ENCODE measurements around the gene GIPC3.

The GIPC3 gene

GRCh38 chr19:3585301-3586126, at the start of gene GIPC3:
Gene GIPC3 (plus strand): TSS chr19:3585478. CDS start chr19:3585598, 120 bp downstream.
- no peak for DNase-seq (ENCODE audit: low read depth in 2 of 3, low spot score in 1 of 3)

- DNase-seq (ENCODE audit: low read depth in 2 of 3, low spot score in 1 of 3): no peak
Measured at GRCh38 chr19:3535563-3535965, 49.7 kb upstream of the GIPC3 start.

GRCh38 chr19:3535981-3536380, 49.3 kb upstream of the GIPC3 start:
- no peak for DNase-seq (ENCODE audit: low read depth in 2 of 3, low spot score in 1 of 3)

GRCh38 chr19:3536429-3537100, 48.7 kb upstream of the GIPC3 start:
- no peak for DNase-seq (ENCODE audit: low read depth in 2 of 3, low spot score in 1 of 3)

- DNase-seq (ENCODE audit: low read depth in 2 of 3, low spot score in 1 of 3): no peak
Measured at GRCh38 chr19:3537101-3537437, 48.2 kb upstream of the GIPC3 start.

GRCh38 chr19:3537438-3538240, 47.6 kb upstream of the GIPC3 start:
- no peak for DNase-seq (ENCODE audit: low read depth in 2 of 3, low spot score in 1 of 3)

- no peak for DNase-seq (ENCODE audit: low read depth in 2 of 3, low spot score in 1 of 3)
Measured at GRCh38 chr19:3538258-3538929, 46.9 kb upstream of the GIPC3 start.

GRCh38 chr19:3538965-3539755, 46.1 kb upstream of the GIPC3 start, which contains the start of gene TEKTIP1:
Gene TEKTIP1 (plus strand): TSS chr19:3539174. CDS start chr19:3539178, 4 bp downstream.
- DNase-seq (ENCODE audit: low read depth in 2 of 3, low spot score in 1 of 3): no peak

- DNase-seq (ENCODE audit: low read depth in 2 of 3, low spot score in 1 of 3): no peak
Measured at GRCh38 chr19:3539756-3540118, 45.5 kb upstream of the GIPC3 start.

GRCh38 chr19:3543150-3544057, 41.9 kb upstream of the GIPC3 start:
- DNase-seq (ENCODE audit: low read depth in 2 of 3, low spot score in 1 of 3): no peak

- no peak for DNase-seq (ENCODE audit: low read depth in 2 of 3, low spot score in 1 of 3)
Measured at GRCh38 chr19:3544058-3544376, 41.3 kb upstream of the GIPC3 start.

GRCh38 chr19:3544742-3545668, 40.3 kb upstream of the GIPC3 start:
- peak; percentile 61 to 91 (median 70) for DNase-seq (ENCODE audit: low read depth in 2 of 3, low spot score in 1 of 3)

GRCh38 chr19:3545669-3546034, 39.6 kb upstream of the GIPC3 start:
- no peak for DNase-seq (ENCODE audit: low read depth in 2 of 3, low spot score in 1 of 3)

- no peak for DNase-seq (ENCODE audit: low read depth in 2 of 3, low spot score in 1 of 3)
Measured at GRCh38 chr19:3546119-3546518, 39.2 kb upstream of the GIPC3 start.

- no peak for DNase-seq (ENCODE audit: low read depth in 2 of 3, low spot score in 1 of 3)
Measured at GRCh38 chr19:3547301-3547731, 38.0 kb upstream of the GIPC3 start.

GRCh38 chr19:3547767-3548282, 37.5 kb upstream of the GIPC3 start:
- DNase-seq (ENCODE audit: low read depth in 2 of 3, low spot score in 1 of 3): no peak

- DNase-seq (ENCODE audit: low read depth in 2 of 3, low spot score in 1 of 3): no peak
Measured at GRCh38 chr19:3548606-3549005, 36.7 kb upstream of the GIPC3 start.

- DNase-seq (ENCODE audit: low read depth in 2 of 3, low spot score in 1 of 3): no peak
Measured at GRCh38 chr19:3549816-3550215, 35.5 kb upstream of the GIPC3 start.

Data from stimulated activated CD4-positive, alpha-beta T cell treated with anti-CD3 and anti-CD28 coated beads, Interleukin-12 subunit alpha, Interleukin-12 subunit beta, amount 100 ng/mL, for 48 hours (primary cell).